Measurements from ENCODE around the gene CRX.
A peak's percentile ranks its signal among the peaks of the same experiment; 100 is the strongest.
"Not testable (repeated sequence)": the region's sequence is repeated elsewhere in the genome, so short reads cannot be mapped to it uniquely, and the experiment has no call there.

Gene CRX

GRCh38 chr19:47861630-47862029 lies 39.9 kb downstream of the CRX start:
- no peak for DNase-seq

- peak; percentile 32 to 72 (median 60) for DNase-seq
Observed at GRCh38 chr19:47863514-47863936, 41.8 kb downstream of the CRX start.

DNA sequence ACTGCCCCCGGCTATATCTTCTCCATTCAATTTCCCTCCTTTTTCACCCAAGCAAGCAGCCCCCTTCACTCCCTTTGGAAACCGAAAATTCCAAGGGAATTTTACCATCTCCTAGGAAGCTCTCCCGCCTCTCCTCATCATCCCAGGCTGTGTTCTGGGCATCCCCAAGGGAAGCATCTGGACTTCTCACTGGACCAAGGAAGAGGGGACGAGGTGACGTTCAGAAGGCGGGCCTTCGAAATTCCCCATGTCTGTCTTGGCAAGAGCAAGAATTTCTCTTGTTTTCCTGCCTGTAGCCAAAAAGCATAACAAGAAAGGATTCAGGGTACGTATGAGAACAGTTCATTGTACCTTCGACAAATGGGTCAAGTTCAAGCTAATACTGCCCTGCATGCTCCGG lies 43.4 kb downstream of the CRX start:
- DNase-seq = no peak

GRCh38 chr19:47878906-47879305 lies 57.2 kb downstream of the CRX start:
- no peak for DNase-seq

DNA sequence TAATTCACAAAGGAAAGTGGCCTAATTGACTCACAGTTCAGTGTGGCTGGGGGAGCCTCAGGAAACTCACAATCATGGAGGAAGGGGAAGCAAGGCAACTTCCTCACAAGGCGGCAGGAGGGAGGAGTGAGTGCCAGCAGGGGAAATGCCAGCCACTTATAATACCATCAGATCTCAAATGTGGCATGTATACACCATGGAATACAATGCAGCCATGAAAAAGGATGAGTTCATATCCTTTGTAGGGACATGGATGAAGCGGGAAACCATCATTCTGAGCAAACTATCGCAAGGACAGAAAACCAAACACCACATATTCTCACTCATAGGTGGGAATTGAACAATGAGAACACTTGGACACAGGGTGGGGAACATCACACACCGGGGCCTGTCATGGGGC lies 57.6 kb downstream of the CRX start:
- DNase-seq = not testable (repeated sequence)

DNA sequence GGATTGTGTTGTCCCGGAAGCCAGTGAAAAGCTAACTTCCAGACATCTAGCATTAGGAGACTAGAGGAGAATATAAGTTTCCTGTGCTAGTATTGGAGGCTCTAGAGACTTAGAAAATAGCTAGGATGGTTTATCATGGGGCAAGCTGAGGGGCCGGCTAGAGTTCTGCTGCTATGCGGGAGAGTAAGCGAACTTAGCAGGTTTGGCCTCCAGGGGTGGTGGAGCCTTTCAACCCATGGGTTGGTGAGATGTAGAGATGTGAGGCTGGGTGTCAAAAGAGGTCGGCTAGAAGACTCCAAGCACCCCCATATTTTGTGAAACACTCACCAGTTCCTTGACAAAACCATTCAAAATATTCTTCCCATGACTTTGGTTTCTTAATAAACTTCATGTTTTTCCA lies 60.0 kb downstream of the CRX start:
- no peak for DNase-seq

DNA sequence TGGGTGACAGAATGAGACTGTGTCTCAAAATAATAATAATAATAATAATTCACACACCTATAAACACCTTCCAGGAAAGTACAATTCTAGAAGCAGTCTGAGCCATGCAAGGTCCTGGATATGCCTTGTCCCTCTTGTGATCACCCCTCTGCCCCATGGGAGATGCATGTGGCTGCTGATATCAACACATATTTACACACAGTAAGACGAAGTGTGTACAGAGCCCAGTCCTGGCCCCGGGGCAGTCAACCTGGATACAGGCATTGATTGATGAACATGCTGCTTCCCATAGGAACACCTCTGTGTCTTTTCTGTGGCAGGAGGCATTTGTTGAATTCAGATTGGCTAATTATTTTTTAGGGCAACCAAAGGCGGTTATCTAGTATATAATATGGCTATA lies 61.2 kb downstream of the CRX start:
- DNase-seq = no peak

- DNase-seq = no peak
Observed at GRCh38 chr19:47885067-47885463, 63.3 kb downstream of the CRX start.

DNA sequence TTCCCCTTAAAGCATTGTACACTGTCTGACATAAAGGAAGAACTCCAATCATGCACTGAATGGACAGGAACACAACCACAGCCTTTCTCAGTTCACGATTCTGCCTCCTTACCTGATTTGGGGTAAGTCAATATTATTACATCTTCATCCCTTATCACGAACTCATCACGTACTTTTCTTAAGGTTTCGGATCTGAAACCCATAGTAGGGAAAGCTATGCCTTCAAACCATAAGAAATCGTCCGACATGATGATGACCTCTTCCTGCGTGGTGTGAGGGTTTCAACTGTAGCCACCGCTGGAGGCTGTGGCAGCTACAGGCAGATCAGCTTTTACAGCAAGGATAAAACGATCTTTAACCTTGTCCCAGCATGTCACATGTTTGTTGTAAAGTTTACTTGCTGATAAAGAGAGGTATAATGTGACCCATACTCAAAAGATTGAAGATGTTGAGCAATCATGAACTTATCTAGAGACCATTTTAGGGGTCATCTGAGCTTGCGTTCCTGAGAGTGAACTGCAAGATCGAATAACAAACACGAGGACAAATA lies 64.3 kb downstream of the CRX start, which contains the start of gene SULT2A1:
Gene SULT2A1 (minus strand): TSS at position 306 of the 550 bp plus-strand sequence. CDS start 58 bp downstream, at position 248.
- DNase-seq = no peak

GRCh38 chr19:47890865-47891621 lies 69.3 kb downstream of the CRX start:
- no peak for DNase-seq

DNA sequence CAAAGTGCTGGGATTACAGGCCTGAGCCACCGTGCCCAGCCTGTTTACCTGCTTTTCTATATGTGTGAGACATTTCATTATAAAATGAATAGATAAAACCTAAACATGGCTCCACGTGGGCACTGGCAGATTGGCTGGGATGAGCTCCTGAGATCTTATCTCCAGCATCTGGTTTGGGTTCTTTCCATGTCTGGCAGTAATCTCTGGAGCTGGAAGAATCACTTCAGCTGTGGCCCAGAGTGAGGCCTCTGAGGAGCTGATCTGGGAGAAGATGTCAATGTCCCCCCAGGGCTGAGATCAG lies 69.8 kb downstream of the CRX start:
- DNase-seq = no peak

- no peak for DNase-seq
Observed at GRCh38 chr19:47891923-47892666, 70.4 kb downstream of the CRX start.
